ENCODE data around the gene NLRP8.
A peak's percentile ranks its signal among the peaks of the same experiment; 100 is the strongest.

GRCh38 chr19:55913643-55914268 lies 33.9 kb upstream of the NLRP8 start:
- TF ChIP-seq CTCF (IDR thresholded peaks at IDR 0.05) (peak in 2 of 4 donors; percentile 16 to 37), POLR2A (IDR thresholded peaks at IDR 0.05) (no peak)

Data from right lobe of liver (tissue), 4 donors.